Panc1 (cell line): ENCODE data around the gene PCDHGA1. TPM values are rescaled to one million over a fixed set of nuclear protein-coding genes. Genes with fewer than 3 reads are reported as not detected.
A peak's percentile ranks its signal among the peaks of the same experiment; 100 is the strongest.

ENCODE experiments used
- ATAC-seq: fragments of 200-7000 bp; cut with Tn5 transposase; 2 replicates; pipeline ENCODE4 v1.9.1; 2020; ENCODE audit warnings: mild to moderate bottlenecking, moderate library complexity
- BruUV-seq: library from RNA; stranded (reverse); fragments of 400-500 nt; replicated peaks from 2 replicates; lab custom pipeline; 2021; lab: Mats Ljungman, UMichigan
- CTCF ChIA-PET: fragments of 300-600 bp; sonication (Branson Sonifier 250); formaldehyde crosslinking; loops from one replicate; lab custom pipeline; 2022; ENCODE audit warnings: antibody characterized with exemption; lab: Charles Lee
- POLR2A ChIA-PET: fragments of 300-600 bp; sonication (Branson Sonifier 250); formaldehyde crosslinking; loops from one replicate; lab custom pipeline; 2022; ENCODE audit warnings: antibody characterized with exemption; lab: Charles Lee
- DNase-seq: peaks from one replicate; pipeline ENCODE4 v3.0.0-alpha.2; 2010; ENCODE audit warnings: low read depth, low spot score
- H3K27ac ChIP-seq: 2 replicates; pipeline ENCODE4 v1.5.1; 2011; ENCODE audit warnings: mild to moderate bottlenecking, low read length, inconsistent platforms
- H3K27me3 ChIP-seq: fragments of 200-500 bp; sonication (Bioruptor generic); 2 replicates; pipeline ENCODE4 v1.6.0; 2014; ENCODE audit warnings: low read length, inconsistent platforms; ENCODE audit not compliant: control insufficient read depth, insufficient read depth
- H3K36me3 ChIP-seq: fragments of 200-500 bp; sonication (Bioruptor generic); 2 replicates; pipeline ENCODE4 v1.5.1; 2014; ENCODE audit warnings: inconsistent platforms, mild to moderate bottlenecking, low read length, moderate library complexity; ENCODE audit not compliant: control insufficient read depth, insufficient read depth
- H3K4me1 ChIP-seq: 2 replicates; pipeline ENCODE4 v1.5.1; 2011; ENCODE audit warnings: inconsistent platforms, mild to moderate bottlenecking, low read length, moderate library complexity; ENCODE audit not compliant: control insufficient read depth, insufficient read depth
- H3K4me3 ChIP-seq, 2 experiments: 2 replicates each; pipeline ENCODE4 v1.5.1; 2011 to 2012; ENCODE audit warnings: low read depth in 2 of 2, low read length in 2 of 2, mild to moderate bottlenecking in 2 of 2, inconsistent platforms in 1 of 2, moderate library complexity in 1 of 2
- H3K9me3 ChIP-seq: fragments of 200-500 bp; sonication (Bioruptor generic); 2 replicates; pipeline ENCODE4 v1.5.1; 2014; ENCODE audit warnings: low read depth, mild to moderate bottlenecking, inconsistent platforms, low read length, moderate library complexity; ENCODE audit not compliant: control insufficient read depth, insufficient read depth
- CTCF ChIP-seq: fragments of 450-650 bp; IDR thresholded peaks from 2 replicates; pipeline ENCODE4 v1.5.1; 2017; ENCODE audit warnings: mild to moderate bottlenecking
- POLR2AphosphoS5 ChIP-seq: IDR thresholded peaks from 2 replicates; pipeline ENCODE4 v1.6.1; 2012; ENCODE audit warnings: mild to moderate bottlenecking, low read depth, low read length, moderate library complexity
- REST ChIP-seq, 2 experiments: IDR thresholded peaks; 2 replicates each; pipeline ENCODE4 v1.6.1; 2011 to 2012; ENCODE audit warnings: low read depth in 2 of 2, control low read depth in 1 of 2, low read length in 1 of 2, mild to moderate bottlenecking in 1 of 2, moderate library complexity in 1 of 2; ENCODE audit not compliant: insufficient read depth in 1 of 2
- SIN3A ChIP-seq: IDR thresholded peaks from 2 replicates; pipeline ENCODE4 v1.6.1; 2012; ENCODE audit warnings: low read depth, mild to moderate bottlenecking, low read length, moderate library complexity, borderline replicate concordance; ENCODE audit not compliant: insufficient read depth
- TCF7L2 ChIP-seq: IDR thresholded peaks from 2 replicates; pipeline ENCODE4 v1.6.1; 2011; ENCODE audit warnings: mild to moderate bottlenecking, low read depth, low read length, inconsistent platforms
- in situ Hi-C: cut with HindIII; loops from 2 replicates; pipeline ENCODE4 v1.10.0; 2016; ENCODE audit warnings: low sequenced_read_pairs, low pct_unique_long_range_greater_than_20kb
- intact Hi-C: fragments of 100-400 bp; cut with micrococcal nuclease; formaldehyde crosslinking; loops from one replicate; pipeline ENCODE4 v1.10.0; 2022; ENCODE audit not compliant: unreplicated experiment
- total RNA-seq: library from RNA; stranded (reverse); gene quantifications from one replicate; pipeline ENCODE4 v1.2.1, GENCODE V29; 2021; ENCODE audit not compliant: unreplicated experiment

The PCDHGA1 gene
- total RNA-seq, 1 experiment from 2014 or later, result 0.92 TPM

GRCh38 chr5:141512390-141512910 is 182.1 kb downstream of the PCDHGA1 start:
- DNase-seq, result no peak
- ChIA-PET CTCF (interaction anchor here (0.6 to 1.7 kb wide), 4 partner anchors 9 to 289 kb away, joined by 3 to 4 read pairs (median 4); partner anchors contain the start of genes PCDHB14, PCDHGA10 and PCDHGB7), POLR2A (no interaction called here)
- Histone ChIP-seq H3K4me3 (no peak overlapping the region; a peak in 1 of 4 replicates), H3K36me3 (no peaks in the 10 kb centered on the region; the same call in 1 of the 2 replicates), H3K27me3 (no peaks in the 10 kb centered on the region), H3K4me1 (peaks cover 34% of the 10 kb centered on the region), H3K9me3 (no peaks in the 10 kb centered on the region), H3K27ac (peak overlapping the region; percentile 8)
- no TSS peak for BruUV-seq
- in situ Hi-C loops, result no loop called here
- intact Hi-C loops, result no loop called here
- no peak for TF ChIP-seq POLR2AphosphoS5
- TF ChIP-seq TCF7L2, result no peak
- no peak for TF ChIP-seq SIN3A
- peak; percentile 96 for TF ChIP-seq CTCF
- TF ChIP-seq REST (IDR thresholded peaks at IDR 0.05; ENCODE audit: insufficient read depth in 1 of 2, low read depth in 2 of 2, low read length in 1 of 2), result no peak
- peak; percentile 46 for ATAC-seq

- no peak for TF ChIP-seq SIN3A
- TF ChIP-seq TCF7L2, result no peak
- no peak for TF ChIP-seq CTCF
- TF ChIP-seq POLR2AphosphoS5, result no peak
- TF ChIP-seq REST (IDR thresholded peaks at IDR 0.05; ENCODE audit: insufficient read depth in 1 of 2, low read depth in 2 of 2, low read length in 1 of 2), result no peak
- H3K4me3 ChIP-seq, result peak overlapping the region; percentile 22 to 46
- H3K27ac ChIP-seq, result peak overlapping the region; percentile 79
- intact Hi-C loops (no loop called here), in situ Hi-C loops (no loop called here)
- no peak for DNase-seq
- peak; percentile 14; the same call in 1 of the 2 replicates for ATAC-seq
- no peaks in the 10 kb centered on the region for H3K9me3 ChIP-seq
- CTCF ChIA-PET, result interaction anchor here (0.6 to 1.7 kb wide), 5 partner anchors 8 to 290 kb away, joined by 3 to 5 read pairs (median 4); partner anchors contain the start of genes PCDHB14, PCDHGA10 and PCDHGB7
- BruUV-seq, result no TSS peak
- no peaks in the 10 kb centered on the region for H3K27me3 ChIP-seq
- no peaks in the 10 kb centered on the region; the same call in 1 of the 2 replicates for H3K36me3 ChIP-seq
- H3K4me1 ChIP-seq, result peaks cover 34% of the 10 kb centered on the region
- POLR2A ChIA-PET, result no interaction called here
These were observed 182.8 kb downstream of the PCDHGA1 start for GRCh38 chr5:141512911-141513626.
